Activated CD8-positive, alpha-beta T cell treated with anti-CD3 and anti-CD28 coated beads for 36 hours (primary cell): ENCODE data around the gene RNF187. TPM values are rescaled to one million over a fixed set of nuclear protein-coding genes. Genes with fewer than 3 reads are reported as not detected.

Source experiments
- ATAC-seq: fragments of 200-7000 bp; cut with Tn5 transposase; one replicate; pipeline ENCODE4 v1.10.0; 2021; ENCODE audit warnings: mild to moderate bottlenecking, moderate library complexity
- CTCF ChIA-PET: fragments of 350-600 bp; sonication (Branson Sonifier 250); formaldehyde crosslinking; loops from one replicate; lab custom pipeline; 2021; ENCODE audit warnings: antibody characterized with exemption; lab: Charles Lee
- POLR2A ChIA-PET: fragments of 350-600 bp; sonication (Branson Sonifier 250); formaldehyde crosslinking; loops from one replicate; lab custom pipeline; 2021; ENCODE audit warnings: antibody characterized with exemption; lab: Charles Lee
- DNase-seq: peaks from one replicate; pipeline ENCODE4 v3.0.0-alpha.2; 2020
- H3K27ac Mint-ChIP-seq: one replicate; pipeline ENCODE4 v1.8.0; 2021; ENCODE audit warnings: mild to moderate bottlenecking, mixed read lengths
- H3K27me3 Mint-ChIP-seq: one replicate; pipeline ENCODE4 v1.8.0; 2021; ENCODE audit warnings: mixed read lengths
- H3K36me3 Mint-ChIP-seq: one replicate; pipeline ENCODE4 v1.8.0; 2021; ENCODE audit warnings: low read depth, mixed read lengths
- H3K4me1 Mint-ChIP-seq: one replicate; pipeline ENCODE4 v1.8.0; 2021; ENCODE audit warnings: low read depth, mixed read lengths
- H3K4me3 Mint-ChIP-seq: one replicate; pipeline ENCODE4 v1.8.0; 2021; ENCODE audit warnings: mild to moderate bottlenecking, moderate library complexity, mixed read lengths
- H3K9me3 Mint-ChIP-seq: one replicate; pipeline ENCODE4 v1.8.0; 2021; ENCODE audit warnings: mixed read lengths
- intact Hi-C: fragments of 100-400 bp; cut with micrococcal nuclease; formaldehyde crosslinking; loops from one replicate; pipeline ENCODE4 v1.10.0; 2022
- total RNA-seq, 2 experiments: library from RNA; stranded (reverse); gene quantifications; one replicate each; pipeline ENCODE4 v1.2.3, GENCODE V29; 2021
- TF ChIP-seq, protein P1 (sequence below): fragments of 200-600 bp; IDR thresholded peaks from one replicate; pipeline ENCODE4 v1.8.0; 2022; ENCODE audit warnings: antibody characterized with exemption, mild to moderate bottlenecking

The RNF187 gene
- total RNA-seq, 2 experiments from 2014 or later, result 147 TPM

DNA sequence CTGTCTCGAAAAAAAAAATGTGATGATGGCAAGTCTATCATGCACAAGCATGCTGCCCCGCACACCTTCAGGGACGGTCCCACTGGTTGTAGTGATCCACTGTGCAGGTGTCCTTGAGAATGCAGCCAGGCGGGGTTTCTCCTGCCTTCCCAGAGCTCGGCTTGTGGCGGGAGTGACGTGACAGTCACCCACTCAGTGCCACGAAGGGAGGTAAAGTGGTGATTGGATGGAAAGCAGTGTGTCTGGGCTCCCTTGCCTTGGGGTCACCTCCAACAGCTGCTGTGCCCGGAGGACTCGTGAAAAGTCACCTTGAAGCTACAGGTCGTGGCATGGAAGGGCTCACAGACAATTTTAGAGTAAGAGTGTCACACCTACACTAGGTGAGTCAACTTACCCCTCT, 37.0 kb upstream of the RNF187 start:
- no peak for ATAC-seq

DNA sequence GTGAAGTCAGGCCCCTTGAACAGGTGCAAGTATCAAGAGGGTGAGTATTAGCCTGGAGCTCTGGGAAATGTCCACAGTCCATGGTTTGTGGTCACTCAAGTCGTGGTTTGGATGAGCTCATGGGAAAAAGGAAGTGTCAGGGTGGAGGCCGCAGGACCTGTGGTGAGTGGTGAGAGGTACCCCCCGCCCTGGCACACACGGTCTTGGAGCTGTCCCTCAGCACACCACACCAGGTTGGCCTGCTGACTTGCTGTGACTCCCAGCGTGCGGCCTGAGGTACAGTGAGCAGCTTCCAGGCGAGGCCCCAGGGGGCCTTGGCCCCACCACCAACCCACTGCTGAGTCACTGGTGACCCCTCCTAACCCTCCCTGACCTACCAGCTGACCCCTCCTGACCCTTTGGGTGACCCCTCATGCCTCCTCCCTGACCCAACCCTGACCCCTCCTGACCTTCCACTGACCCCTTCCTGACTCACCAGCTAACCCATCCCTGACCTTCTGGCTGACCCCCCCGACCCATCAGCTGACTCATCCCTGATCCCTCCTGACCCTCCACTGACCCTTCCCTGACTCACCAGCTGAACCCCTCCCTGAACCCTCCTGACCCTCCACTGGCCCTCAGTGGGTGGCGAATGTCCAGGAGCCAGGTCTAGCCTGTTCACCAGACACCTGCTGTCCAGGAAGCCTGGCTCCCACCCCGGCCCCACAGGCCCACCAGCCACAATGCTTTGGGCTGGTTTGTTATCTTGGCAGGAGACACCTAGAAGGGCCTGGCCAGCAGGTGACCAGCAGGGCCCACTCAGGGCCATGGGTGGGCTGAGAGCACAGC, 34.8 kb upstream of the RNF187 start:
- H3K4me1 Mint-ChIP-seq, result peaks cover 14% of the 10 kb centered on the region
- H3K9me3 Mint-ChIP-seq, result no peaks in the 10 kb centered on the region
- intact Hi-C loops, result no loop called here
- peaks cover 7% of the 10 kb centered on the region for H3K36me3 Mint-ChIP-seq
- ChIA-PET CTCF (no interaction called here), POLR2A (interaction anchor here (1.1 kb wide), 1 partner anchor 46 kb away, joined by 3 read pairs; the partner anchor contains the start of gene TRIM11)
- no peak overlapping the region for H3K27ac Mint-ChIP-seq
- ATAC-seq, result no peak
- no peak for DNase-seq
- TF ChIP-seq, protein P1, sequence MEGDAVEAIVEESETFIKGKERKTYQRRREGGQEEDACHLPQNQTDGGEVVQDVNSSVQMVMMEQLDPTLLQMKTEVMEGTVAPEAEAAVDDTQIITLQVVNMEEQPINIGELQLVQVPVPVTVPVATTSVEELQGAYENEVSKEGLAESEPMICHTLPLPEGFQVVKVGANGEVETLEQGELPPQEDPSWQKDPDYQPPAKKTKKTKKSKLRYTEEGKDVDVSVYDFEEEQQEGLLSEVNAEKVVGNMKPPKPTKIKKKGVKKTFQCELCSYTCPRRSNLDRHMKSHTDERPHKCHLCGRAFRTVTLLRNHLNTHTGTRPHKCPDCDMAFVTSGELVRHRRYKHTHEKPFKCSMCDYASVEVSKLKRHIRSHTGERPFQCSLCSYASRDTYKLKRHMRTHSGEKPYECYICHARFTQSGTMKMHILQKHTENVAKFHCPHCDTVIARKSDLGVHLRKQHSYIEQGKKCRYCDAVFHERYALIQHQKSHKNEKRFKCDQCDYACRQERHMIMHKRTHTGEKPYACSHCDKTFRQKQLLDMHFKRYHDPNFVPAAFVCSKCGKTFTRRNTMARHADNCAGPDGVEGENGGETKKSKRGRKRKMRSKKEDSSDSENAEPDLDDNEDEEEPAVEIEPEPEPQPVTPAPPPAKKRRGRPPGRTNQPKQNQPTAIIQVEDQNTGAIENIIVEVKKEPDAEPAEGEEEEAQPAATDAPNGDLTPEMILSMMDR, result no peak
- no peak overlapping the region for H3K4me3 Mint-ChIP-seq
- peaks cover 12% of the 10 kb centered on the region for H3K27me3 Mint-ChIP-seq

More for the DNA sequence above, 37.0 kb upstream of the RNF187 start:
- Mint-ChIP-seq H3K27me3 (peaks cover 26% of the 10 kb centered on the region), H3K4me3 (no peak overlapping the region), H3K27ac (no peak overlapping the region), H3K9me3 (no peaks in the 10 kb centered on the region), H3K36me3 (peaks cover 2% of the 10 kb centered on the region), H3K4me1 (peaks cover 17% of the 10 kb centered on the region)
- TF ChIP-seq, protein P1, result no peak
- DNase-seq, result no peak
- intact Hi-C loops, result no loop called here
- ChIA-PET POLR2A (interaction anchor here (1.3 to 1.7 kb wide), 2 partner anchors 14 to 26 kb away, joined by 3 to 6 read pairs; no protein-coding TSS in a partner anchor), CTCF (interaction anchor here (1.3 to 1.8 kb wide), 2 partner anchors 14 to 38 kb away, joined by 3 to 5 read pairs; no protein-coding TSS in a partner anchor)

DNA sequence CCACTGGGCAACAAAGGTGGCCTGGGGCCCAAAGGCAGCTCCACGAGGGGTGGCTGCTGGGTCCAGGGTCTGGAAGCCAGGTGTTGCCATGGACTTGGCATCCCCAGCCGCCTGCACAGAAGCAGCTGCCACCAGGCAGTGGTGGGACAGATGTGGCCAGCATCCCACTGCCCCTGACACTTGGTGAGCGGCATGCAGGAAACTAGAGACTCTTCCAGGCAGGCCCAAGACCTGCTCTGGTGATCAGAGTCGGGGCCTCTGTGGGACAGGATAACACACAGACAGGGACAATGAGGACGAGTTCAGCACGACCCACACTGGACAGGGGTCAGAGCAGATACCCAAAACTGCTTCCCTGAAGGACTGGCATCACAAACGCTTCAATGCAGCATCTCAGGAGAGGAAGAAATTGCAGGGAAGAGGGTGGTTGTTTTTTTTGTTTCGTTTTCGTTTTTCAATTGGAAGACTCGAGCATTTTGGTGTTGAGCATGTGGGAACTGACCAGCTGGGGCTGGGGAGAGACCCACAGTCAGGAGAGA, 34.1 kb upstream of the RNF187 start:
- no peaks in the 10 kb centered on the region for H3K9me3 Mint-ChIP-seq
- H3K4me3 Mint-ChIP-seq, result no peak overlapping the region
- POLR2A ChIA-PET, result no interaction called here
- intact Hi-C loops, result no loop called here
- no peak for ATAC-seq
- TF ChIP-seq, protein P1, result no peak
- DNase-seq, result no peak
- no peak overlapping the region for H3K27ac Mint-ChIP-seq
- H3K36me3 Mint-ChIP-seq, result peaks cover 7% of the 10 kb centered on the region
- CTCF ChIA-PET, result interaction anchor here (0.5 kb wide), 1 partner anchor 8 kb away, joined by 3 read pairs; no protein-coding TSS in a partner anchor
- H3K27me3 Mint-ChIP-seq, result peaks cover 7% of the 10 kb centered on the region
- H3K4me1 Mint-ChIP-seq, result peaks cover 14% of the 10 kb centered on the region

DNA sequence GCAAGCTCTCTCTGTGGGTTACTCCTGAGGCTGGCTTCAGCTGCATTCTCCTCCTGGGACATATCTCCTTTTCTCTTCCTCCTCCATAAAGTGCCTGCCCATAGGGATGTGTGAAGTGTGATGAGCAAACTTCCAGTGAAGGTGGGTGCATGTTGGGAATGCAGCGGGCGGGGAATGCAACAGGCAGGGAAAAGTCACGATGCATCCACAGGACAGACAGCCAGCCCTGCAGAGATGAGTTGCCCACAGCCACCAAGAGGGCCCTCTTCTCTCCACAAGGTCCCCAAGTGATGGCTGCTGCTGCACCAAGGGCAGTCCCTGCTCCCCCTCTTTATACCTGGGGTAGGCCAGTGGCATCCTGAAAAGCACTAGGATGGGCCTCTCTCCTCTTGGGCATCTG, 33.6 kb upstream of the RNF187 start:
- ATAC-seq (no peak), DNase-seq (no peak)
- H3K27me3 Mint-ChIP-seq, result peaks cover 3% of the 10 kb centered on the region
- no peaks in the 10 kb centered on the region for H3K9me3 Mint-ChIP-seq
- no peak overlapping the region for H3K27ac Mint-ChIP-seq
- H3K4me1 Mint-ChIP-seq, result peaks cover 14% of the 10 kb centered on the region
- ChIA-PET POLR2A (no interaction called here), CTCF (interaction anchor here (0.5 kb wide), 1 partner anchor 8 kb away, joined by 3 read pairs; no protein-coding TSS in a partner anchor)
- intact Hi-C loops, result no loop called here
- TF ChIP-seq, protein P1, result no peak
- H3K4me3 Mint-ChIP-seq, result no peak overlapping the region
- peaks cover 10% of the 10 kb centered on the region for H3K36me3 Mint-ChIP-seq

DNA sequence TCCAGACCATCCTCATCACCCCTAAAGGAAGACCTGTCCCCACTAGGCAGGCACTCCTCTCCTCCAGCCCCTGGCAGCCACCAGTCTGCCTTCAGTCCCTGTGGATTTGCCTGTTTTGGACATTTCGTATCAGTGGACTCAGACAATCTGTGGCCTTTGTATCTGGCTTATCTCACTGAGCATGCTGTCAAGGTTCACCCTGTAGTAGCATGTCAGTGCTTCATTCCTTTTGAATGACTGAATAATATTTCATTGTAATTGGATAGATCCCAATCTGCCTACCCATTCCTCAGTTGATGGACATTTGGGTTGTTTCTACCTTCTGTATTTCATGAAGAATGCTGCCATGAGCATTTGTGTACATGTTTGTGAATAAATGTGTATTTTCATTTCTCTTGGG, 32.9 kb upstream of the RNF187 start:
- CTCF ChIA-PET, result no interaction called here
- peaks cover 1% of the 10 kb centered on the region for H3K27me3 Mint-ChIP-seq
- intact Hi-C loops, result no loop called here
- peaks cover 15% of the 10 kb centered on the region for H3K4me1 Mint-ChIP-seq
- no peak overlapping the region for H3K4me3 Mint-ChIP-seq
- no peak overlapping the region for H3K27ac Mint-ChIP-seq
- H3K9me3 Mint-ChIP-seq, result no peaks in the 10 kb centered on the region
- ATAC-seq (no peak), DNase-seq (no peak)
- H3K36me3 Mint-ChIP-seq, result peaks cover 10% of the 10 kb centered on the region
- POLR2A ChIA-PET, result no interaction called here
- TF ChIP-seq, protein P1, result no peak
